ENCODE data around the gene DPEP3.

DPEP3 gene

GRCh38 chr16:67954421-67955196 lies 25.7 kb downstream of the DPEP3 start:
- H3K4me3 ChIP-seq (ENCODE audit: low read depth, low read length), result no peak overlapping the region
- TF ChIP-seq, protein P1, sequence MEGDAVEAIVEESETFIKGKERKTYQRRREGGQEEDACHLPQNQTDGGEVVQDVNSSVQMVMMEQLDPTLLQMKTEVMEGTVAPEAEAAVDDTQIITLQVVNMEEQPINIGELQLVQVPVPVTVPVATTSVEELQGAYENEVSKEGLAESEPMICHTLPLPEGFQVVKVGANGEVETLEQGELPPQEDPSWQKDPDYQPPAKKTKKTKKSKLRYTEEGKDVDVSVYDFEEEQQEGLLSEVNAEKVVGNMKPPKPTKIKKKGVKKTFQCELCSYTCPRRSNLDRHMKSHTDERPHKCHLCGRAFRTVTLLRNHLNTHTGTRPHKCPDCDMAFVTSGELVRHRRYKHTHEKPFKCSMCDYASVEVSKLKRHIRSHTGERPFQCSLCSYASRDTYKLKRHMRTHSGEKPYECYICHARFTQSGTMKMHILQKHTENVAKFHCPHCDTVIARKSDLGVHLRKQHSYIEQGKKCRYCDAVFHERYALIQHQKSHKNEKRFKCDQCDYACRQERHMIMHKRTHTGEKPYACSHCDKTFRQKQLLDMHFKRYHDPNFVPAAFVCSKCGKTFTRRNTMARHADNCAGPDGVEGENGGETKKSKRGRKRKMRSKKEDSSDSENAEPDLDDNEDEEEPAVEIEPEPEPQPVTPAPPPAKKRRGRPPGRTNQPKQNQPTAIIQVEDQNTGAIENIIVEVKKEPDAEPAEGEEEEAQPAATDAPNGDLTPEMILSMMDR (IDR thresholded peaks at IDR 0.05; ENCODE audit: low read depth, low read length), result no peak

DNA sequence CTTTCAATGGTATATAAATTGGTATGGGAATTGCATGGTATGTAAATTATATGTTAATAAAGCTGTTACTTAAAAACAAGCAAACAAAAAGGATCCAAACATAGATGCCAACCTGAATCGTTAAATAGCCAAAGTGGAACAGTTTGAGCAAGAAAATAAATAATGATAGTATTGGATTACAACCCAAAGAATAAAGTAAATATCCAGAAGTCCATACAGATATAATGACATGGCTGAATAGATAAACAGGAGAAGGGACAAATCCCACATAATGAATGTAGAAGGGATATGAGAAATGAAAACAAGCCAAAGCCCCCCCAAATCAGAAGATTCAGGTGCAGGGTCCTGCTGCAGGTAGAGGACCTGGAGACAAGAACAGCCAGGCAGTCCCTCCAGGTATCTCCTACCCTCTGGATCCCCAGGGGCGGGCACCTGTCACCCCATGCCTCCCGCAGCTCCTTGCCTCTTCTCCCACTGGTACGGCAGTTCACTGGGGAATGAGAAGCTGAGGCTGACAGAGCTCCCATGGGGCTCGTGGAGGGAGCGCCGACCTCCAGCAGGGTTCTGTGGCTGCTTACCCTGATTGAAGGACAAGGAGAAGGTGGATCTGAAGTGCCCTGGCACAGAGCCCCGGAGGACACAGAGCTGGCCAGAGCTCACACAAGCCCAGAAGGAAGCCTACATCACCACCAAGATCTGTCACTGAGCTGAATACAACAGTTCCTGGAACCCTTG lies 26.5 kb downstream of the DPEP3 start:
- TF ChIP-seq, protein P1 (IDR thresholded peaks at IDR 0.05; ENCODE audit: low read depth, low read length), result no peak
- H3K4me3 ChIP-seq (ENCODE audit: low read depth, low read length), result no peak overlapping the region

GRCh38 chr16:67951485-67951884 lies 28.8 kb downstream of the DPEP3 start:
- TF ChIP-seq, protein P1 (IDR thresholded peaks at IDR 0.05; ENCODE audit: low read depth, low read length), result no peak
- H3K4me3 ChIP-seq (ENCODE audit: low read depth, low read length), result no peak overlapping the region

- TF ChIP-seq, protein P1 (IDR thresholded peaks at IDR 0.05; ENCODE audit: low read depth, low read length), result no peak
- no peak overlapping the region for H3K4me3 ChIP-seq (ENCODE audit: low read depth, low read length)
Measured at GRCh38 chr16:67950335-67950843, 29.9 kb downstream of the DPEP3 start.

GRCh38 chr16:67949645-67950044 lies 30.7 kb downstream of the DPEP3 start:
- H3K4me3 ChIP-seq (ENCODE audit: low read depth, low read length), result no peak overlapping the region
- TF ChIP-seq, protein P1 (IDR thresholded peaks at IDR 0.05; ENCODE audit: low read depth, low read length), result no peak

GRCh38 chr16:67948015-67948414 lies 32.3 kb downstream of the DPEP3 start:
- TF ChIP-seq, protein P1 (IDR thresholded peaks at IDR 0.05; ENCODE audit: low read depth, low read length), result no peak
- H3K4me3 ChIP-seq (ENCODE audit: low read depth, low read length), result no peak overlapping the region
